Stimulated activated CD4-positive, alpha-beta T cell treated with anti-CD3 and anti-CD28 coated beads, Interleukin-12 subunit alpha, Interleukin-12 subunit beta, amount 100 ng/mL, for 48 hours (primary cell): ENCODE data around the gene VPS51.

Experiments
- DNase-seq, 3 donors: peaks; one replicate each; pipeline ENCODE4 v3.0.0-alpha.2; 2020; ENCODE audit warnings: low read depth in 2 of 3, low spot score in 1 of 3

The VPS51 gene

DNA sequence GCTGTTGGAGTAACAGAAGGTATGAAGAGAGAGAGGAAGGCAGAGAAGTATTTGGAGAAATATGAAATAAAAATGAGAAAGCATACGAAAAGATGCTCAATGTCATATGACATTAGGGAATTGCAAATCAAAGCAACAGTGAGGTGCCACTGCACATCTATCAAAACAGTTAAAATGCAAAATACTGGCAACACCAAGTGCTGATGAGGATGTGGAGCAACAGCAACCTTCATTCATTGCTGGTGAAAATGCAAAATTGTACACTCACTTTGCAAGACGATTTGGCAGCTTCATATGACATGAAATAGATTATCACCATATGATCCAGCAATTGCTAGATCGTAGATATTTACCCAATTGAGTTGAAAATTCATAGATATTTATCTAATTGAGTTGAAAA lies 64.6 kb downstream of the VPS51 start:
- no peak for DNase-seq
